GM20000 (cell line): ENCODE data around the gene LAP3.
A peak's percentile ranks its signal among the peaks of the same experiment; 100 is the strongest.

Experiments used
- DNase-seq: peaks from one replicate; pipeline ENCODE4 v3.0.0; 2012; ENCODE audit warnings: low spot score
- TF ChIP-seq, protein P1 (sequence below): IDR thresholded peaks from 2 replicates; pipeline ENCODE4 v1.5.1; 2012; ENCODE audit warnings: mild to moderate bottlenecking, control low read depth; ENCODE audit errors: extremely low read depth, missing control alignments

The LAP3 gene

GRCh38 chr4:17623451-17624001 is 46.5 kb downstream of the LAP3 start:
- no peak for DNase-seq
- TF ChIP-seq, protein P1, sequence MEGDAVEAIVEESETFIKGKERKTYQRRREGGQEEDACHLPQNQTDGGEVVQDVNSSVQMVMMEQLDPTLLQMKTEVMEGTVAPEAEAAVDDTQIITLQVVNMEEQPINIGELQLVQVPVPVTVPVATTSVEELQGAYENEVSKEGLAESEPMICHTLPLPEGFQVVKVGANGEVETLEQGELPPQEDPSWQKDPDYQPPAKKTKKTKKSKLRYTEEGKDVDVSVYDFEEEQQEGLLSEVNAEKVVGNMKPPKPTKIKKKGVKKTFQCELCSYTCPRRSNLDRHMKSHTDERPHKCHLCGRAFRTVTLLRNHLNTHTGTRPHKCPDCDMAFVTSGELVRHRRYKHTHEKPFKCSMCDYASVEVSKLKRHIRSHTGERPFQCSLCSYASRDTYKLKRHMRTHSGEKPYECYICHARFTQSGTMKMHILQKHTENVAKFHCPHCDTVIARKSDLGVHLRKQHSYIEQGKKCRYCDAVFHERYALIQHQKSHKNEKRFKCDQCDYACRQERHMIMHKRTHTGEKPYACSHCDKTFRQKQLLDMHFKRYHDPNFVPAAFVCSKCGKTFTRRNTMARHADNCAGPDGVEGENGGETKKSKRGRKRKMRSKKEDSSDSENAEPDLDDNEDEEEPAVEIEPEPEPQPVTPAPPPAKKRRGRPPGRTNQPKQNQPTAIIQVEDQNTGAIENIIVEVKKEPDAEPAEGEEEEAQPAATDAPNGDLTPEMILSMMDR: no peak

DNA sequence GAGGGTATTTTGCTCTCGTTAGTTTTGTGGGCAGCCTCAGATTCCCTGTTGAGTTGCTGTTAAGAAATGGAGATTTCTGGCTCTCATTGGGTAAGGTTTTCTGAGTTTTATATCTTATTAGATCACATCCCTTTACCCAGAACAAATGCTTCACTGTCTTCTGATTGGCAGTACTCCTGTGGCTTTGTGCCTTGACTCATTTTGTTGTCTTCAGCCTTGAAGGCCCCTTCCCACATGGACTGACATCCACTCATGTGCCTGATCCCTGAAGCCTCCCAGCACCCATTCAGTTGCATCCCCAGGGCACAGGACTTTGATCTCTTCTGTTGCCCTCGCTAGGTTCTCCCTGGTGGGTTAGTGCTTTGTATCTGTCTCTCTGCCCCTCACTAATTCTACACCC is 47.8 kb downstream of the LAP3 start:
- no peak for DNase-seq
- TF ChIP-seq, protein P1: no peak

- TF ChIP-seq, protein P1: no peak
- no peak for DNase-seq
Observed at GRCh38 chr4:17630228-17630627, 53.2 kb downstream of the LAP3 start.

DNA sequence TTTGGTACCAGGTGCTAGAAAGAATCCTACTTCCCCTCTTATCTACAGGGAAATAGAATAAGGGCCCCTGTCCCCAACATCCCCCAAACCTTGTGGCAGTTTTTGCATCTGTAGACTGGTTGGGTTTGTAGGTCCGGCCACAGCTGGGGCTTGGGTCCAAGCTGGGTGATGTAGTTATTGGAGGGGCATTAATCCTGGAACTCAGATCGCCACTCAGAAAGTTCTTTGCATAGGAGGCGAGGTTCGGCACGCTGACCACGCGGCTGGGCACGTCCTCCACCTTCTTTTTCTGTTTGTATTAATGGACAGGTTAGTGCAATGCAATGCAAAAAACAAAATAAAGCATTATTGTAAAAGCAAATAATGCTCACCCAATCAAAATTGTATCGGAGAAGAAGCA is 56.6 kb downstream of the LAP3 start:
- TF ChIP-seq, protein P1: no peak
- no peak for DNase-seq

DNA sequence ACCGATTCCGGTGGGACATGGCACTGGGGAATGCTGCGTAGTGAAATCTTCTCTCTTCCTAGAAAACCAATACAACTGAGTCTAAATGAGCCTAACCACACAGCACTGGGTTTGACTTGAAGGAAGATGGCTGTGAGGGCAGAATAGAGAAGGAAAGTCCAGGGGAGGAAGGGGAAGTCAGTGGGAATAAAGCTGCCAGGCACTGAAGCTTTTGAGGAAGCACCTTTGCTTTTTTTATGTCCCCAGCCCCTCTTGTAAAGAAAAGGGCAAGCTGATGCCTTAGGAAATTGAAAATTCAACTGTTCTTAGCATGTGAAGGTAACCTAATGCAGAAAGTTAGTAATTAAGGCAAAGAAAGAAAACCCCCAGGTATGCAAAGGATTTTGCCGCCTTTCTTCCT is 58.1 kb downstream of the LAP3 start:
- TF ChIP-seq, protein P1: no peak
- DNase-seq: no peak

DNA sequence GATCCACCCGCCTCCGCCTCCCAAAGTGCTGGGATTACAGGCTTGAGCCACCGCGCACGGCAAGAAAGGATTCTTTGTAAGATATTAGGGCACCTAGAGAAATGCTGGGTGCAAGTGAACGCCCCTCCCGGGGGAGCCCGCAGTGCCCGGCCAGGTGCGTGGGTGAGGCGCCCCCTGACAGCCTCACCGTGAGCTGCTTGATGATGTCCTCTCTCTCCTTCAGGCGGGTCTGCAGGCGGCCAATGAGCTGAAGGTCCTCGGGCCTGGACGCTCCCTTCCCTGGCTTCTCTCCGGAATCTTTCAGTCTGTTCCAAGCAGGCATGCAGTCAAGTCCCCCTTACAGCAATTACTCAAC is 59.3 kb downstream of the LAP3 start:
- no peak for DNase-seq
- TF ChIP-seq, protein P1: no peak

DNA sequence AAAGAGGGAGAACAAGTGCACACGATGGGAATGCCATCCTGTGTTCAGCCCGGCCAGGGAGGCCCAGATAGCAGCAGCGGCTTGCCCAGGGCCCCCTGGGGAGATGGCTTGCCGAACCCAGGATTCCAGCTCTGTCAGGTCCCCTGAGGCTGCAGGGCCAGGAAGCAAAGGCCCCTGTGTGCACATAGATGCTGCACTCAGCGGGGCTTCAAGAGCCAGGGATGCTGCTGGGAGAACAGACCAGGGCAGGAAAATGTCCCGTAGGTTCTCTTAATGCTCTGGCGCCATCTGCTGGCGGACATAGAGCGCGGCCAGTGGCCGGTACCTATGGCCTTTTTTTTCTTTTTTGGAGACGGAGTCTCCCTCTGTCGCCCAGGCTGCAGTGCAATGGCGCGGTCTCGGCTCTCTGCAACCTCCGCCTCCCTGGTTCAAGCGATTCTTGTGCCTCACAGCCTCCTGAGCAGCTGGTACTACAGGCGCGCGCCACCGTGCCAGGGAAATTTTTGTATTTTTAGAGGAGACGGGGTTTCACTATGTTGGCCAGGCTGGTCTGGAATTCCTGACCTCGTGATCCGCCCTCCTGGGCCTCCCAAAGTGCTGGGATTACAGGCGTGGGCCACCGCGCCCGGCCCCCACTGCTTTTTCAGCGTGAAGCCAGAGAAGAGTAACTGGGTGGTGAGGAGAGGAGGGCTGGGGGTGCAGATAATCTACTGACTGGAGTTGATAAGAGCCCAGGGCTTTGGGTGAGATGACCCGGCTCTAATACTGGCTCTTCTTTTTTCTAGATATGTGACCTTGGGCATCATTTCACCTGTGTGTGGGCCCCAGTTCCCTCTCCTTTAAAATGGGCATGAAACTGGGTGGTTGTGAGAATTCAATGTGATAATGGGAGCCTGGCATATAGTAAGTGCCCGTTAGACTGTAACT is 60.0 kb downstream of the LAP3 start:
- TF ChIP-seq, protein P1: peak; percentile 85
- DNase-seq: peak; percentile 87
